Motor neuron (in vitro differentiated cells): ENCODE results near the gene RAB11A. TPM values are rescaled to one million over a fixed set of nuclear protein-coding genes. Genes with fewer than 3 reads are reported as not detected.

Source experiments
- ATAC-seq, 8 experiments: fragments of 200-7000 bp; cut with Tn5 transposase; replicated peaks in 6 of 8; 2 replicates each; pipeline ENCODE4 v1.8.0; 2021; ENCODE audit warnings: mild to moderate bottlenecking in 8 of 8, moderate library complexity in 8 of 8
- H3K27ac ChIP-seq, 2 donors: fragments of 250-450 bp; sonication (Bioruptor Pico); 2 replicates each; pipeline ENCODE4 v1.9.0; 2021; ENCODE audit warnings: antibody characterized with exemption in 2 of 2, mild to moderate bottlenecking in 2 of 2, moderate library complexity in 1 of 2
- H3K4me1 ChIP-seq, 2 donors: fragments of 250-450 bp; sonication (Bioruptor Pico); replicated peaks in 1 of 2; 2 replicates each; pipeline ENCODE4 v1.6.1; 2021; ENCODE audit warnings: antibody characterized with exemption in 2 of 2, mild to moderate bottlenecking in 2 of 2, moderate library complexity in 1 of 2
- H3K4me3 ChIP-seq, 5 donors: fragments of 250-450 bp; sonication (Bioruptor Pico); 2 replicates each; pipeline ENCODE4 v1.9.0; 2021; ENCODE audit warnings: antibody characterized with exemption in 5 of 5, mild to moderate bottlenecking in 5 of 5, moderate library complexity in 4 of 5
- WGBS, 10 experiments: fragments of 450-650 bp; shearing (Covaris generic); methylation state at CpG; one replicate each; pipeline ENCODE4 v1.0.0; 2022; 5-methylcytosine and 5-hydroxymethylcytosine counted together
- in situ Hi-C, 9 experiments: fragments of 400-800 bp; cut with MboI; loops; one replicate each; pipeline ENCODE4 v1.15.0; 2021; ENCODE audit warnings: low sequenced_read_pairs in 9 of 9, low pct_unique_long_range_greater_than_20kb in 2 of 9; ENCODE audit not compliant: unreplicated experiment in 9 of 9
- total RNA-seq, 8 experiments: library from RNA; unstranded; fragments of 300-600 nt; gene quantifications; 2 replicates each; pipeline versions ENCODE4 v1.2.3 to v1.2.4, GENCODE V29; 2022

Gene RAB11A
- total RNA-seq, 8 experiments from 2014 or later, result 111 to 174 (median 164) TPM

DNA sequence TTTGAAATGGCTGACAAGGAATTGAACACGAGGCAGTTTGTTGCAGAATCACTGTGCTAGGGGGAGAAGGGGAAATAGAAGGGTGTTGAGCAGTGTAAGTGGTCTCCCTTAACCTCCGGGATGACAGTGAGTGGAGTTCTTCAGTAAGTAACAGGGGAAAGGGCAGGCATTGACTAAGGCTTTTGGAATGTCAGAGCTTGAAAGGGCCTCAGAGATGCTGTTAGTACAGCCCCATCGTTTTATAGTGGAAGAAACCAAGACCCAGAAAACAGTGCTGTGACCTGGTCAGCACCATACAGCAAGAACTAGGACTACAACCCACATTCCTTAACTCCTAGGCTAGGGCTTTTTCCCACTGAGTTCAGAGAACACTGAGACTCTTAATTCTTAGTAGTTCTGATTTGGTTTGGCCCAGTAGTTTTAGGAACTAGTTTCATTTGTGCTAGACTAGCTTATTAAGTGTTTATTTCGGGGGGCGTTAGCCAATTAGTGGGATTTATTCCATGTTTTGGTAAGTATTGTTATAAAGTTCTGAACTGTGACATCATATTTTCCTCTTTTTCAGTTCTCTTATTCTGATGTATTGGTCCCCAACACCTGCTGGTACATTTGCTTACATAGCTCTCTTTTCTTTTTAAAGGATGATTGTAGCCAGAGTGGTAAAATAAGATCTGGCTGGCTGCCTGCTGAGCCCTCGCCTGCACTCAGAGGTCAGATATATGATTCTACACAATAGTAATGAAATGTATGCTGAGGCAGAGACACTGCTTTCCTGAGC is 34.2 kb downstream of the RAB11A start:
- Histone ChIP-seq H3K4me3 (no peak overlapping the region), H3K4me1 (no peaks in the 10 kb centered on the region), H3K27ac (no peak overlapping the region)
- no peak for ATAC-seq
- in situ Hi-C loops, result loop anchor here in 2 of 9 experiments (25.0 kb wide), 1 partner anchor 384 kb away; the partner anchor contains the start of gene DIS3L (in 2 of the 2)
- WGBS, 10 experiments, result 77 to 98% (median 86%) methylated on average over 3 to 6 of the region's 6 CpGs; no CpG with 5 or more reads in 1 of the 10 experiments

DNA sequence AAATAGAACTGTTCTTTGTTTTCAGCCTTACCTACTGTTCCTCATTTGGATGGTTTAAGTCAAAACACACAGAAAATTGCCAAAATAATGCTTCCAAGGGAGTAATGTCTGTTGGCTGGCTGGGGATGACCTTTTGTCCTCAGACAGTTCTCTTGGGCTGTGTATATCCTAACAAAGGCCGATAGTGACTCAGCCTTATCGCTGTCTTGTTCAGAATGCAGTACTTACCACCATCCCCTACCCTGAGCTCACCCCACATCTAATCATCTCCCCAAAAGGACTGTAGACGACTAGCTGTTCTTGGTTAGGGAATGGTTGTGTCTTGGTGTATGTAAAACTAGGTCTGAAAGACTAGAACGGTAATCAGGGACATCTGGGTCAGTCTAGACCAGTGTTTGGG is 35.0 kb downstream of the RAB11A start:
- no peak for ATAC-seq
- Histone ChIP-seq H3K4me1 (no peaks in the 10 kb centered on the region), H3K27ac (no peak overlapping the region), H3K4me3 (no peak overlapping the region)
- WGBS, 10 experiments, result 20 to 100% (median 93%) methylated on average over 1 to 3 of the region's 4 CpGs; no CpG with 5 or more reads in 2 of the 10 experiments
- in situ Hi-C loops, result loop anchor here in 2 of 9 experiments (25.0 kb wide), 1 partner anchor 383 kb away; the partner anchor contains the start of gene DIS3L (in 2 of the 2)

DNA sequence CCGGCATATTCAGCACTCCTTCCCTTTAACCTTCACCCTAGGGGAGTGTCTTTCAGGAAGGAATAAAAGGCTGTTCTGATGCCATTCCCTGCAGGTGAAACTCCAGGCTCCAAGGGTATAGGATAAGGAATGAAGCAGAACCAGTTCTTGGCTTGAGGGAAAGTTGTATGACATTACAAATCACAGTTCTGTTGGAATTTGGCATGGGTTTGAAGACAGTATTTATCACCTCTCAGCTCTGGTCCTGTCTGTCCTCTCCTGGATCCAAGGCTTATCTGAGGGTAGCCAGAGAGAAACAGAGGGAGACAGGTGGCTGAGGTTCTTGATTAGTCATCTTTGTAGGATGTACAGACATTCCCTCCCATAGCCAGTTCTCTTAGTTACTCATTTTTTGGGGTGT is 37.1 kb downstream of the RAB11A start:
- in situ Hi-C loops, result loop anchor here in 2 of 9 experiments (25.0 kb wide), 1 partner anchor 381 kb away; the partner anchor contains the start of gene DIS3L (in 2 of the 2)
- no peak for ATAC-seq
- H3K27ac ChIP-seq, result no peak overlapping the region
- 80 to 100% (median 86%) methylated on average over 1 of the region's 1 CpG; no CpG with 5 or more reads in 3 of the 10 experiments for WGBS, 10 experiments
- no peaks in the 10 kb centered on the region for H3K4me1 ChIP-seq
- no peak overlapping the region for H3K4me3 ChIP-seq

DNA sequence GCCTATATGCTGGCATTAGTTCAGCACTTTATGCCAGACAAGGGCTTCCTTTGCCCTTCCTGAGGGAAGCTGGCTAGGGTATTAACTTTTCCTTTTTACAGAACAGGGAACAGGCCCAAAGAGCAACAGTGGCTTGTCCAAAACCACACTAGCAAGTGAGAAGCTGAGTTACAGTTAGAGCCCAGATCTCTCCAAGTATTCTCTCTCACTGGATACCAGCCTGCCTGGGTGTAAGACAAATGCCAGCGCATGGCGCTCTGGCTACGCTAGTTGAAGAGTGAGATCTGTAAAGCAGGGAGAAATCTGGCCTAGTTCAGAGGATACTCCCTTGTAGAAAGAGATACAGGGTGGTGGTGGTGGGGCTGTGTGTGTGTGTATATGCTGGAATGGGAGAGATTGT is 38.4 kb downstream of the RAB11A start:
- in situ Hi-C loops, result loop anchor here in 2 of 9 experiments (25.0 kb wide), 1 partner anchor 380 kb away; the partner anchor contains the start of gene DIS3L (in 2 of the 2)
- ATAC-seq, result no peak
- 90 to 100% (median 98%) methylated on average over 2 to 3 of the region's 3 CpGs; no CpG with 5 or more reads in 6 of the 10 experiments for WGBS, 10 experiments
- no peak overlapping the region for H3K27ac ChIP-seq
- H3K4me3 ChIP-seq, result no peak overlapping the region
- H3K4me1 ChIP-seq, result no peaks in the 10 kb centered on the region

DNA sequence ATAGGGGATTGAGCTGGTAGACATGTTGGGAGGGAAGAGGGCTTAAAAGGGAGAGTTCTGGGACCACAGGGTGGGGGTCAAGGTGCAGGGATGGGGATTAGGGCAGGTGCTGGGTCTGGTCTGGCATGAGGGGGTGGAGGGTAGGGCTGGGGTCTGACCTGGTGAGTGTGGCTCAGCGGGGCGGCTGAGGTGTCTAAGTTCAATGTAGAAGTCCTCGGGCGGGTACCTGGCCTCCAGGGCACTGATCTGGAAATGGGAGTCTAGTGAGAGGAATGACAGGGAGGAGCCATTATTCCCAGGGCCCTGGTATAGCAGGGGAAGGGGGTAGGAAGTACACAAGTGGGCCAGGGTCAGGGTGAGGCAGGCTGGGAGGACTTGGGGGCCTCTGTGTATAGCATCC is 39.6 kb downstream of the RAB11A start:
- Histone ChIP-seq H3K4me1 (no peaks in the 10 kb centered on the region), H3K4me3 (no peak overlapping the region), H3K27ac (no peak overlapping the region)
- 94% methylated on average over 3 of the region's 4 CpGs; no CpG with 5 or more reads in 9 of the 10 experiments for WGBS, 10 experiments
- in situ Hi-C loops, result loop anchor here in 2 of 9 experiments (25.0 kb wide), 1 partner anchor 378 kb away; the partner anchor contains the start of gene DIS3L (in 2 of the 2)
- ATAC-seq, result no peak

DNA sequence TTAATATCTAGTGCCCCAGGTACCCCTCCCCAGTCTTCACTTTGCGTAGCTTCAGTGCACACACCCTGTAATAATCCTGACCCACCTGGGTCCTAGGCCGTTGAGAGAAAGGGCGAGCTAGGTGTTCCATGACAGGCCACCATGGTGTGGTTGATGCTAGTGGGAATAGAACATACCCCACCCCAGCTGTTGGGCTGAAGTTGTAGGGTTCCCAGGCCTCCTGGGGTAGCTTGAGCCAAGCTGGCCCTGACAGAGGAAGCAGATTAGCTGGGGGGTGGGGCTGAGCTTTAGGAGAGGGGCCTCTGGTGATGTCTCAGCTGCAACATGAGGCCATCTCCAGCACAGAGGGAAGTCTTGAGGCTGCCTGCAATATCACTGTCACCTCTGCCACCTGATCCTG is 40.5 kb downstream of the RAB11A start:
- no peak for ATAC-seq
- H3K27ac ChIP-seq, result no peak overlapping the region
- H3K4me1 ChIP-seq, result peaks cover 0 to 2% of the 10 kb centered on the region in 2 donors
- 90 to 100% methylated on average over 1 to 2 of the region's 3 CpGs; no CpG with 5 or more reads in 8 of the 10 experiments for WGBS, 10 experiments
- H3K4me3 ChIP-seq, result no peak overlapping the region
- in situ Hi-C loops, result loop anchor here in 2 of 9 experiments (25.0 kb wide), 1 partner anchor 377 kb away; the partner anchor contains the start of gene DIS3L (in 2 of the 2)

DNA sequence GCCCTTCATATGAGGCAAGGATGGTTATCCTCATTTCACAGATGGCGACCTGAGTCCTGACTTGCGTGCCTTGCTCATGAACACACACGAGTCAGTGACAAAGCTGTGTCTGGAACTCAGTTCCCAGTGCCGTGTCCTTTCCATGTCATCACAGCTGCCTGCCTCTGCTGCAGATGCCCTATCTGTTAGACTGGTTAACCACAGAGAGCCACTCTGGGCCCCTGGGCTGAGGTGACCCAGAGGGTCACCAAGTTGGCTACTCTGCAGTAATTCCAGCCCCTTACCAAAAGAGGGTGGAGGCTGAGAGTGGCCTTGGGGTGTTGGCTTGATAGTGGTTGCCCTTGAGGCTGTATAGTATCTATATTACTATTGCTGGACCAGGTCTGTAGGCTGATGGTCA is 41.0 kb downstream of the RAB11A start:
- in situ Hi-C loops, result loop anchor here in 2 of 9 experiments (25.0 kb wide), 1 partner anchor 377 kb away; the partner anchor contains the start of gene DIS3L (in 2 of the 2)
- no peak for ATAC-seq
- Histone ChIP-seq H3K4me3 (no peak overlapping the region), H3K27ac (no peak overlapping the region), H3K4me1 (peaks cover 0 to 2% of the 10 kb centered on the region in 2 donors)
- WGBS, 10 experiments, result 100% methylated on average over 1 to 3 of the region's 4 CpGs; no CpG with 5 or more reads in 7 of the 10 experiments

DNA sequence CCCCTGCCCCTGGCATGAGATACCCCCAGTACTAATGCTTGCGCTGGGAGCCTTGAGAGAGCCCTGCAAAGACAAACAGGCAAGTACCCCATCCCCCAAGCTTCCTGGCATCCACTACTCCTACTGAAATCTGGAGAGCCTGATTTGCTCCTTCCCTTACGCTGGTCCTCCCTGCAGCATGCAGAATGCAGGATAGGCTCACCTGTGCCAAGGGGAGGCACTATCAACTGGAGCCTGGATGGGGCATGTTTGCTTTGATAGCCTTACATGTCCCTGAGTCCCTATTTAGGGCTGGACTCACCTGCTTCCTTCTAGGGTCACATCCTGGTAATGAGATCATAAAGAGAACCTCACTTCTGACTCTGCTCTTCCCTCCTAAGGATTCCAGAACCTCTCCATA is 42.9 kb downstream of the RAB11A start:
- H3K4me1 ChIP-seq, result peaks cover 7 to 8% of the 10 kb centered on the region in 2 donors
- no peak for ATAC-seq
- in situ Hi-C loops, result loop anchor here in 2 of 9 experiments (25.0 kb wide), 1 partner anchor 375 kb away; the partner anchor contains the start of gene DIS3L (in 2 of the 2)
- WGBS, 10 experiments, result 60 to 100% (median 100%) methylated on average over 1 to 2 of the region's 2 CpGs; no CpG with 5 or more reads in 6 of the 10 experiments
- H3K4me3 ChIP-seq, result no peak overlapping the region
- no peak overlapping the region for H3K27ac ChIP-seq

DNA sequence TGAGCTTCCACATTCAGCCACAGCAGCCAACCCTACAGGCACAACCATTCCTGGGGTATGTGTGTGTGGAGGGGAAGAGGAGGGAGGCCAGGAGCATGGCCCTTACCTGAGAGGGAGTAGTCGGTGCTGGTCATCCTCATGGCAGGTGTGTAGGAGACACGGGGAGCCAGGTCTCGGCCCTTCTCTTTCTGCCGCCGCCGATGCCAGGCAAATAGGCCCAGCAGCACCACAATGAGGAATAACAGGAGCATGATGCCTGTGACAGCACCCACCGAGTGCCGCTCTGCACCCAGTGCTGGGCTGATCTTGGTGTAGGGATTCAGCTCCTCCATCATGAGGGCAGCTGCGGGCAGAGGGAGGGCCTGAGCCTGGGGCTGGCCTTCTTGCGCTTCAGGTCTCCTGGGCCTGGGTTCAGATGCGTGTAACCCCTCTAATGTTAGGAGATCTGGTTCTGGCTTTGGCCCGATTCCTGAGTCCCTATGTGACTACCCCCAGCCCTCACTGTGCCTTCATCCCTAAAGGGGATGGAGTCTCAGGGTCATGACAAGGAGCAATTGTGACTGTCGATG is 44.4 kb downstream of the RAB11A start:
- Histone ChIP-seq H3K27ac (no peak overlapping the region), H3K4me3 (no peak overlapping the region), H3K4me1 (peaks cover 7 to 8% of the 10 kb centered on the region in 2 donors)
- in situ Hi-C loops, result loop anchor here in 2 of 9 experiments (25.0 kb wide), 1 partner anchor 374 kb away; the partner anchor contains the start of gene DIS3L (in 2 of the 2)
- WGBS, 10 experiments, result 43 to 100% (median 94%) methylated on average over 1 to 9 of the region's 13 CpGs; no CpG with 5 or more reads in 3 of the 10 experiments
- no peak for ATAC-seq

DNA sequence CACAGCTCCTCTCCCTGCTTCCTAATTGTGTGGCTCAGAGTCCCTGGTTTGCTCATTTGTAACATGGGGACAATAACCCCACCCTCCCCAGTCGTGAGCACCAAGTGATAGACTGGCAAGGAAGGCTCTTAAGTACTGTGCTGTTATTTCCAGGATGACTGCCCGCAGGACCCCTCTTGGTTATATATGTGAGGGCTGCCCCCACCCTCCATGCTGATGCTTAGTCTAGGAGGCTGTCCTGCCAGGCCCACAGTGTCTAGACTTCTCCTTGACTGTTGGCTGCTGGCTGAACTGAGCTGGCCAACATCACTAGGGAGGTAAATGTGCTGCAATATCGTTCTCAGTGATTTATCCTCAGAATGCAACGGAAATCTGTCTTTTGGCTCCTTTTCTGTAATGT is 45.1 kb downstream of the RAB11A start:
- H3K27ac ChIP-seq, result no peak overlapping the region
- WGBS, 10 experiments, result 20 to 100% (median 87%) methylated on average over 1 to 3 of the region's 4 CpGs; no CpG with 5 or more reads in 1 of the 10 experiments
- H3K4me3 ChIP-seq, result no peak overlapping the region
- in situ Hi-C loops, result loop anchor here in 2 of 9 experiments (25.0 kb wide), 1 partner anchor 373 kb away; the partner anchor contains the start of gene DIS3L (in 2 of the 2)
- peaks cover 7 to 8% of the 10 kb centered on the region in 2 donors for H3K4me1 ChIP-seq
- no peak for ATAC-seq

DNA sequence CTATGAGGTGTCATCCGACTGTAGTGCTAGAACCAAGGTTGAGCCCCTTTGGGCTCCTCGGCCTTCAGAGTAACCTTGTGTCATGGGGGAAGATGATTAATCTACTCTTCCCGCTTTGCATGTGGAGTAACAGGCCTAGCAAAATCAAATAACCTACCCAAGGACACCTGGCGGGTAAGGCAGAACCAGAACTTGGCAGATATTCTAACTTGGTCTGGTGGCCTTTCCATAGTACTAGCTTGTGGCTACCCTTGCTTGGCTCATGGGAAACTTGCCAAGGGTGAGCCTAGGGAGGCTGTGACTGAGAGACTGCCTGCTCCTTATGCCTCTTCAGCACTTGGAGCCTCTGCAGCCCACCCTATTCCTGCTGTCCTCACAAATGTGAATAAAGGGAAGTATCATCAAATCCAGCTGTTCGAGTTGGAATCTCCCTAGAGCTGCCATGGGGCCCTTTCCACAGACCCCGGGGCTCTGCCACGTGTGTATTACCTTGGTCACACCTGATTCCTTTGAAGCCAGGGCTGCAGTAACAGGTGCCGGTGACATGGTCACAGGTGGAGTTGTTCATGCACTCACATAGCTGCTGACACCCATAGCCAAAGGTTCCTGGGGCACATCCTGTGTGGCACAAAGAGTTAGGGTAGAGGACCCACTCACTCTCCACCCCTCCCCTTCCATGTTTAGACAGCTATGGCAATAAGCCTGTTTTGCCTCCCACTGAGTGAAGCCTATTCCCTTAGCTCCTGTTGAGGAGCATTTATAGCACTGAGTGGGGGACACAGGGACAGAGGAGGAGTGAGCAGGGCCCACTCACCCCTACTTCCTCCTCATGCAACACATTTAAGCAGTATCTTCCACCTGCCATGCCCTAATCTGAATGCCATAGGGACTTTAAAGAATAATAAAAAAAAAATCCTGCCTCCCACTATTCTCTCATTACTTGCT is 46.0 kb downstream of the RAB11A start:
- no peak for ATAC-seq
- no peak overlapping the region for H3K4me3 ChIP-seq
- 75 to 100% (median 86%) methylated on average over 1 to 4 of the region's 8 CpGs; no CpG with 5 or more reads in 2 of the 10 experiments for WGBS, 10 experiments
- H3K4me1 ChIP-seq, result peaks cover 10 to 11% of the 10 kb centered on the region in 2 donors
- in situ Hi-C loops, result loop anchor here in 2 of 9 experiments (25.0 kb wide), 1 partner anchor 372 kb away; the partner anchor contains the start of gene DIS3L (in 2 of the 2)
- H3K27ac ChIP-seq, result no peak overlapping the region
